ENCODE data around the gene DDX46.

- TF ChIP-seq YY1 (IDR thresholded peaks at IDR 0.05; ENCODE audit: insufficient read depth, insufficient read length) (peak; percentile 72), ZNF274 (IDR thresholded peaks at IDR 0.05; ENCODE audit: low read depth, low read length) (no peak), SUZ12 (IDR thresholded peaks at IDR 0.05; ENCODE audit: extremely low read depth, insufficient read depth, insufficient read length) (no peak)
Measured at GRCh38 chr5:134758504-134759341, at the start of gene DDX46.
